Measurements from ENCODE around the gene BRD4.

Gene BRD4

DNA sequence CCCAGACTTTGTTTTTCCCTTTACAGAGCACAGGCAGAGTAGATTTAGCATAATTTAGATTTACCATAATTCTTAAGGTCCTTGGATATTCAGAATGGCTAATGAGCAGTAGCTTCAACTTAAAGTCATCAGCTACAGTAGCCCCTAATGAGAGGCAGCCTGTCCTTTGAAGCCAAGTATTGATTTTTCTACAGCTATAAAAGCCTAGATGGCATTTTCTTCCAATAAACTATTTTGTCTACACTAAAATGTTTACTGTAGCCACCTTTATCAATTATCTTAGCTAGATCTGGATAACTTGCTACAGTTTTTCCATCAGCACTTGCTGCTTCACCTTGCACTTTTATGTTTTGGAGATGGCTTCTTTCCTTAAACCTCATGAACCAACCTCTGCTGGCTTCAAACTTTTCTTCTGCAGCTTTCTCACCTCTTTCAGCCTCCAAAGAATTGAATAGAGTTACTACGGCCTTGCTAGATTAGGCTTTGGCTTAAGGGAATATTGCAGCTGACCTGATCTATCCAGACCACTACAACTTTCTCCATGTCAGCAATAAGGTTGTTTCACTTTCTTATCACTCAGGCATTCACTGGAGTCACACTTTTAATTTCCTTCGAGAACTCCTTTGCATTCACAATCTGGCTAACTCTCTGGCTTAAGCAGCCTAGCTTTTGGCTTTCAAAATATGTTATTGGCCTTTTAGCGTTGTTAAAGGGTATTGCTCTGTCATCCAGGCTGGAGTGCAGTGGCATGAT is 26.6 kb downstream of the BRD4 start:
- peaks cover 16 to 28% of the 10 kb centered on the region in 2 experiments for H3K4me1 ChIP-seq (ENCODE audit: control insufficient read depth in 1 of 2, insufficient read depth in 1 of 2, low read depth in 1 of 2, low read length in 1 of 2)
- TF ChIP-seq, protein P1, sequence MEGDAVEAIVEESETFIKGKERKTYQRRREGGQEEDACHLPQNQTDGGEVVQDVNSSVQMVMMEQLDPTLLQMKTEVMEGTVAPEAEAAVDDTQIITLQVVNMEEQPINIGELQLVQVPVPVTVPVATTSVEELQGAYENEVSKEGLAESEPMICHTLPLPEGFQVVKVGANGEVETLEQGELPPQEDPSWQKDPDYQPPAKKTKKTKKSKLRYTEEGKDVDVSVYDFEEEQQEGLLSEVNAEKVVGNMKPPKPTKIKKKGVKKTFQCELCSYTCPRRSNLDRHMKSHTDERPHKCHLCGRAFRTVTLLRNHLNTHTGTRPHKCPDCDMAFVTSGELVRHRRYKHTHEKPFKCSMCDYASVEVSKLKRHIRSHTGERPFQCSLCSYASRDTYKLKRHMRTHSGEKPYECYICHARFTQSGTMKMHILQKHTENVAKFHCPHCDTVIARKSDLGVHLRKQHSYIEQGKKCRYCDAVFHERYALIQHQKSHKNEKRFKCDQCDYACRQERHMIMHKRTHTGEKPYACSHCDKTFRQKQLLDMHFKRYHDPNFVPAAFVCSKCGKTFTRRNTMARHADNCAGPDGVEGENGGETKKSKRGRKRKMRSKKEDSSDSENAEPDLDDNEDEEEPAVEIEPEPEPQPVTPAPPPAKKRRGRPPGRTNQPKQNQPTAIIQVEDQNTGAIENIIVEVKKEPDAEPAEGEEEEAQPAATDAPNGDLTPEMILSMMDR (IDR thresholded peaks at IDR 0.05) = no peak
- no peak overlapping the region for H3K27ac ChIP-seq
- no peak overlapping the region for H3K4me3 ChIP-seq (ENCODE audit: low read depth in 1 of 2, low read length in 1 of 2)
- no peaks in the 10 kb centered on the region for H3K9me3 ChIP-seq
- H3K27me3 ChIP-seq = no peaks in the 10 kb centered on the region
- no peaks in the 10 kb centered on the region for H3K36me3 ChIP-seq

DNA sequence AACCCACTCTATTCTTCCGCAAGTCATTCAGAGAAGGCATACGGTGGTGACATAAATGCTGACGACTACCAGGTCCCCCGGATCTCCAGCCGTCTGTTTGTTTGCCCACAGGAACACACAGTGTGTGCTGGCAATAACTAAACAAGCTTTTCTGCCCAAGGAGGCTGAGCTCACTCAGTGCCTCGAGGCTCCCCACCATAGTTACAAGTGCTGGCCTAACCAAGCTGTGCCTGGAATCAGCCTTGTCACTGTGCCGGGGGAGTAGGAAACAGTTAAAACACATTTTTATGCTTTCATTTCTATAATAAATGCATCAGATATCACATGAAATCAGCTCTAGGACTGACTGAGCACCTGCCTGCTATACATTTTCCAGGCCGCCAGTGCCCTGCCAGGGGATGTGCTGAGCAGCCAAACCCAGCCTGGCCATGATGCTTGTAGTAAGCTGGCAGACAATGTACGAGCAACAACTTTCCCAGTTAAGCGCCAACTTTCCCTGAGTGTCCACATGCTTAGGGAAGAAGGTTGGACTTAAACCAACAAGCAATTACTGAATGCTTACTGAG is 28.1 kb downstream of the BRD4 start:
- Histone ChIP-seq H3K27me3 (no peaks in the 10 kb centered on the region), H3K4me3 (ENCODE audit: low read depth in 1 of 2, low read length in 1 of 2) (no peak overlapping the region), H3K4me1 (ENCODE audit: control insufficient read depth in 1 of 2, insufficient read depth in 1 of 2, low read depth in 1 of 2, low read length in 1 of 2) (peaks cover 17 to 30% of the 10 kb centered on the region in 2 experiments), H3K27ac (peak overlapping the region; percentile 21), H3K36me3 (no peaks in the 10 kb centered on the region), H3K9me3 (no peaks in the 10 kb centered on the region)
- TF ChIP-seq, protein P1 (IDR thresholded peaks at IDR 0.05) = no peak

GRCh38 chr19:15303105-15303780 is 29.1 kb downstream of the BRD4 start:
- Histone ChIP-seq H3K27ac (peak overlapping the region; percentile 21), H3K4me1 (ENCODE audit: control insufficient read depth in 1 of 2, insufficient read depth in 1 of 2, low read depth in 1 of 2, low read length in 1 of 2) (peaks cover 25 to 38% of the 10 kb centered on the region in 2 experiments), H3K9me3 (no peaks in the 10 kb centered on the region)

DNA sequence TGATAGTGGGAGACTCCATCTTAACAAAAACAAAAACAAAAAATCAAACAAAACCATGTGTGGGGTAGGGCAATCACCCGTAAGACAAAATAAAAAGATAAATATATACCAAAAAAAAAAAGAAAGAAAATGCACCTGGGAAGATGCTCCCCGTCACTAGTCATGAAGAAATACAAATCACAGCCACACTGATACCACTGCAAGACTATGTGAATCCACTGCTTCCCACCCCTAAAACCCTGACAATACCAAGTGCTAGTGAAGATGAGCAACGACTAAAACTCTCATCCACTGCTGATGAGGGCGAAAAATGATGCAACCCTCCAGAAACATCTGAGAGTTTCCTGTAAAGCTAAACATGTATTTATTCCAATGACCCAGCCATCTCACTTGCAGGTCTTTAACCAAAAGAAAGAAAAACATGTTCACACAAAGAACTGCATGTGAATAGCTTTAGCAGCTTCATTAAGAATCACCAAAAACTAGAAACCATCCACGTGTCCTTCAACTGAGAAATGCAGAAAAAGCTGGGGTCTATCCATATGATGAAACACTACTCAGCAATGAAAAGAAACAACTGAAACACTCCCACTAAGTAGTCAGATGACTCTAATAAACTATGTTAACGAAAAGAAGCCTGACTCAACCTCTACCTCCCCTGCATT is 31.7 kb downstream of the BRD4 start:
- Histone ChIP-seq H3K27me3 (no peaks in the 10 kb centered on the region), H3K36me3 (peaks cover 9% of the 10 kb centered on the region), H3K9me3 (no peaks in the 10 kb centered on the region), H3K4me3 (ENCODE audit: low read depth in 1 of 2, low read length in 1 of 2) (no peak overlapping the region), H3K4me1 (ENCODE audit: control insufficient read depth in 1 of 2, insufficient read depth in 1 of 2, low read depth in 1 of 2, low read length in 1 of 2) (peaks cover 46 to 60% of the 10 kb centered on the region in 2 experiments), H3K27ac (peak overlapping the region; percentile 39)
- TF ChIP-seq, protein P1 (IDR thresholded peaks at IDR 0.05) = no peak

More at GRCh38 chr19:15303105-15303780, 29.1 kb downstream of the BRD4 start:
- Histone ChIP-seq H3K36me3 (no peaks in the 10 kb centered on the region), H3K4me3 (ENCODE audit: low read depth in 1 of 2, low read length in 1 of 2) (no peak overlapping the region), H3K27me3 (no peaks in the 10 kb centered on the region)
- TF ChIP-seq, protein P1 (IDR thresholded peaks at IDR 0.05) = no peak

DNA sequence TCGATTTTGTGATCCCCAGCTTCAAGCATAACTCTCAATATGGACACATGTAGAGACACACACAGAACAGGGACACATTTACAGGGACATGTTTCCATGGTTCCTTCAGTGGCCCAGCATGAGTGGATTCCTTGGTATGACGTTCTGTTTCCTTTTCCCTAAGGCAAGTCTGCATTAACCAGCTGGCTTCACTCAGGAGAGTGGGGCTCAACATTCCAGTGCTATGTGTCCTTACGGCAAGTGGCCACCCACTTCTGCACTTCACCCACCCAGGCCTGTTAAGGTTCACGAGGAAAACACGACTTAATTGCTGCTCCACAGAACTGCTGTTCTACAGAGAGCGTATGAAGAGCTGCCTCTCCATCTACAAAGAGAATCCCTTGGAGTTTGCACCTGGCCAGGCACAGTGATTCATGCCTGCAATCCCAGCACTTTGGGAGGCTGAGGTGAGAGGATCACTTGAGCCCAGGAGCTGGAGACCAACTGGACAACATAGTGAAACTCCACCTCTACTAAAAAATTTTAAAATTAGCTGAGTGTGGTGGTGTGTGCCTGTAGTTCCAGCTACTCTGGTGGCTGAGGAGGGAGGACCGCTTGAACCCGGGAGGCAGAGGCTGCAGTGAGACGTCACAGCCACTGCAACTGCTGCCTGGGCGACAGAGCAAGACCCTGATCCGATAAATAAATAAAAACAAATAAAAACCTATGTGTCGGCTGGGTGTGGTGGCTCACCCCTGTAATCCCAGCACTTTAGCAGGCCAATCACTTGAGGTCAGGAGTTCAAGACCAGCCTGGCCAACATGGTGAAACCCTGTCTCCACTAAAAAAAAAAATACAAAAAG is 32.5 kb downstream of the BRD4 start:
- TF ChIP-seq, protein P1 (IDR thresholded peaks at IDR 0.05) = no peak
- H3K9me3 ChIP-seq = no peaks in the 10 kb centered on the region
- peak overlapping the region; percentile 59 for H3K27ac ChIP-seq
- peaks cover 9% of the 10 kb centered on the region for H3K36me3 ChIP-seq
- no peaks in the 10 kb centered on the region for H3K27me3 ChIP-seq
- H3K4me3 ChIP-seq (ENCODE audit: low read depth in 1 of 2, low read length in 1 of 2) = no peak overlapping the region
- H3K4me1 ChIP-seq (ENCODE audit: control insufficient read depth in 1 of 2, insufficient read depth in 1 of 2, low read depth in 1 of 2, low read length in 1 of 2) = peaks cover 46 to 60% of the 10 kb centered on the region in 2 experiments

All from neutrophil (primary cell).